GM18870 (cell line): ENCODE data around the gene FNDC3A.
A peak's percentile ranks its signal among the peaks of the same experiment; 100 is the strongest.
"Not testable (repeated sequence)": the region's sequence is repeated elsewhere in the genome, so short reads cannot be mapped to it uniquely, and the experiment has no call there.

Source experiments
- ATAC-seq: cut with Tn5 transposase; IDR thresholded peaks from one replicate; pipeline ENCODE4 v1.9.1; 2021; ENCODE audit warnings: moderate library complexity; ENCODE audit not compliant: unreplicated experiment

FNDC3A gene

DNA sequence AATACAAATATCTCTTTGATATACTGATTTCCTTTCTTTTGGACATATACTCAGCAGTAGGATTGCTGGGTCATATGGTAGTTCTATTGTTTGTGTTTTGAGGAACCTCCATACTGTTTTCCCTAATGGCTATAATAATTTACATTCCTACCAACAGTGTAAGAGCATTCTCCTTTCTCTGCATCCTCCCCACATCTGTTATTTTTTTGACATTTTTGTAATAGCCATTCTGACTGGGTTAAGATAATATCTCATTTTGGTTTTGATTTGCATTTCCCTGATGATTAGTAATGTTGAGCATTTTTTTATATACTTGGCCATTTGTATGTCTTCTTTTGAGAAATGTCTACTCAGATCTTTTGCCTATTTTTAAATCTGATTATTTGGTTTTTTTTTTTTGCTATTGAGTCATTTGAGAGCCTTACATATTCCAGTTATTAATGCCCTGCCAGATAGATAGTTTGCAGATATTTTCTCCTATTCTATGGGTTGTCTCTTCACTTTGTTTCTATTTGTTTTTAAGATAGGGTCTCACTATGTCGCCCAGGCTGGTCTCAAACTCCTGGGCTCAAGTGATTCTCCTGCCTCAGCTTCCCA, 95.7 kb downstream of the FNDC3A start:
- no peak for ATAC-seq

GRCh38 chr13:49082653-49083536, 107.2 kb downstream of the FNDC3A start:
- peak; percentile 78 for ATAC-seq

- ATAC-seq: no peak
Observed at GRCh38 chr13:49084961-49085360, 109.2 kb downstream of the FNDC3A start.

- ATAC-seq: no peak
Observed at GRCh38 chr13:49086722-49087121, 111.0 kb downstream of the FNDC3A start.

- no peak for ATAC-seq
Observed at GRCh38 chr13:49093376-49093775, 117.7 kb downstream of the FNDC3A start.

DNA sequence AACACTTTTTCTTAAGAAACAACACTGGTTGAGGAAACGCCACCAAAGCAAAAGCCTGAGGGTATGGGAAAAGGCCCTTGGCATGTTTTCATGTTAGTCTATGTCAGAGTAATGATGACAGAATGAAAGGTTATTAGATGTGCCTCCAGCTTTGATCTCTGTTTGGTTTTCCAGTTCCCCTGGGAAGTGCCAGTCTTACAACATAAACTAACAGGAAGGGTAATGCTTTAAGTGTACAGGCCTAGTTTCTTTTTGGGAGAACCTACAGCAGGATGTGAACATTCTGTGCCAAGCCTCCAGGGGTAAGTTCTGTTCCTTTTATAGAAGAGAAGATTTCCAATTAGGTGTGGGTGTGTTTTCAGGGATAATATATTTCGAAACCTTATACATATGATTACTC, 121.7 kb downstream of the FNDC3A start:
- no peak for ATAC-seq

- no peak for ATAC-seq
Observed at GRCh38 chr13:49098198-49098597, 122.5 kb downstream of the FNDC3A start.

DNA sequence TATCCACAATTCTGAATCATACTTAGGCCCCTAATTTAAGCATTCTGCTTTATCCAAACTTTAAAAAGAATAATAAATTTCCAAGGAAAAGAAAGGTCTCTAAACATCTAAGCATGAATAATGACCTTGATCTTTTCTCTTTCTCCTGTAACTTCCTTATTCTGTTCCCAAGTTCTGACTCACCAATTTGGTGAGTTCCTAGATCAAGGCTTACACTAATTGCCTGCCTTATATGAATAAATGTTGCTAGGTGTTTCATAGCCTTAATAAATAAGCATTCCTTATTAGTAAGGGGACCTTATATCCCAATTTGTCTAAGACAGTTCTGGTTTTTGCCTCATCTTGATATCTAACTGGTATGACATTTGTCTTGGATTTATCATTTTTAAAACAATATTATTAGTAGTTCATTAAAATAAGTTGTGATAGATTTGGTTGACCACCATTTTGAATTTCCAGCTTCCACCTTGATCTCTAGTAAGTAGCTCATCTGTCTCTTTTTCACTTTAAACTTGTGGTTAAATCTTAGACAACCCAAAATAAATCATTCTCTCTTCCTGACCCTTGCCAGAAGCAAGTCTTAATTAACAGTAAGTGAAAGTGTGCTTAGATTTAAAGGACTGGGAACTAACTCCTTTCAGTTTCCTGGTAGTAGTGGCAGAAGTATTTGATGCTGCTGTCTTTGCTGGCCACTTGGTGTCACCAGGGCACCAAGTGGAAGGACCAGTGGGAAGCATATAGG, 123.2 kb downstream of the FNDC3A start:
- ATAC-seq: peak; percentile 42

DNA sequence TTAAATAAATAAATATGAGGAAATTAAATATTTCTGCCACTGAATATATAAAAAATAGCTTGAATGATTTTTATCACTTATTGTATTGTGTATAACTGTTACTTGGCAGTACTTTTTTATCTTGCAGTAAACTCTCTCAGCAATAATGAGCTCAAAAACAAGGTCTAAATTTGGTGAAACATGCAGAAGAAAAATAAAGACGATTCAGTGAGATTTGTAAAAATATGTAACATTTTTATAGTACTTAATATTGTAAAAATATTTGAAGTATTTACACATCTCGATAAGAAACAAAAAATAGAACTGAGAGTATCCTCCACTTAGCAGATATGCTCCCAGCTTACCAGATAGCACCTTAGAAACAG, 123.8 kb downstream of the FNDC3A start:
- ATAC-seq: no peak

DNA sequence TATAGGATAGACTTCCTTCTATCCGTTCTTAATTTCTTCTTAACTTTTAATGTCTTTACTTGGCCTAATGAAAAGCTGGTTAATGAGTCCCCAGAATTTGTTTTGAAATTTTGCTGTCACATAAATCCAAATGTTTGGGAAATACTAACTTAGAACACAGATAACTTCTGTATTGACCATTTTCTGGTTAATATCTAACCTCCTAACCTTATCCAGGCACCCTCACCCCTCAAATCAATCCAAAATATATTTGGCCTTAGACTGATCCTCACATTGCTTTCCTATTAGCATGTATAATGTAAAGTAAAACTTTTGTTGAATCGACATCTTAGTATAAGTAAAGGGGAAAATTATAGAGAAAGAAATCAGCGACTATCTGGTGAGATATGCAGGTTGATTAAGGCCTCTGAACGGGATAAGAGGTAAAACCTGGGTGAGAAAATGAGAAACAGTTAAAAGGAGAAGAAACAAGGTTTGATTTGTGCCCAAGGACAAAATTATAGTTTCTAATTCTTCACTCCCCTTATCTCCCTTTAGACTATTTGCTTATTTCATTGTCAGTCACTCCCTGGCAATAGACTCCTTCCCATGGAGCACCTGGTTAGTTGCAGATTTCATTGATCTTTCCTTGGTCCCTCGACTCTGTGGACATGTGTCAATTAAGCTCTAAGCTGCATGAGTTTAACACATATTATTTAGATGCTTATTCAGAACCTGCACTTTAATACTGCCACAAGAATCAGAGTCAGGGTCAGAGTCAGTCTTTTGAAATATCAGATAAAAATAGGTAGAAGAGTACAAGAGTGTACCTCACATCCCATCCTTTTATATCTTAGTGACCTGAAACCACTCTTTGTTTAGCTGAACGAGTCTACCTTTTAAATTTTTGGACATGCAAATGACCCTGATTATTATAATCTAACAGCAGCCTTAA, 125.2 kb downstream of the FNDC3A start:
- no peak for ATAC-seq

DNA sequence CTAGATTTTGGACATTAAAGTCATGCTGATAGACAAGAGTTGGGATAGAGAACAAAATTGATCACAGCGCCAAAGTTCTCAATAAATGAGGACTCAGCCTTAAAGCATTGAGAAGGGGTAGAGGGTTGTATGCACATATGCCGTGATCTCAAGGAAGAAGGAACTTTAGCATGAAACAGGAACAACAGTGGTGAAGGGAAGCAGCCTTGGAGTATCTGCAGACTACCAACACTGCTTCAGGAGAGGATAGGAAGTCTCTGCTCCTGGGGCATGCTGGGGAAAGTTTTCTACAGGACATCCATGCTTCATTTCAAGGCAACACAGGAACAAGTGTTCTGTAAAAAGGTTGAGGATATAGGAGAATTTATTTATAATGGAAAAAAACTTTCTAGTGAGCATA, 132.5 kb downstream of the FNDC3A start:
- no peak for ATAC-seq

DNA sequence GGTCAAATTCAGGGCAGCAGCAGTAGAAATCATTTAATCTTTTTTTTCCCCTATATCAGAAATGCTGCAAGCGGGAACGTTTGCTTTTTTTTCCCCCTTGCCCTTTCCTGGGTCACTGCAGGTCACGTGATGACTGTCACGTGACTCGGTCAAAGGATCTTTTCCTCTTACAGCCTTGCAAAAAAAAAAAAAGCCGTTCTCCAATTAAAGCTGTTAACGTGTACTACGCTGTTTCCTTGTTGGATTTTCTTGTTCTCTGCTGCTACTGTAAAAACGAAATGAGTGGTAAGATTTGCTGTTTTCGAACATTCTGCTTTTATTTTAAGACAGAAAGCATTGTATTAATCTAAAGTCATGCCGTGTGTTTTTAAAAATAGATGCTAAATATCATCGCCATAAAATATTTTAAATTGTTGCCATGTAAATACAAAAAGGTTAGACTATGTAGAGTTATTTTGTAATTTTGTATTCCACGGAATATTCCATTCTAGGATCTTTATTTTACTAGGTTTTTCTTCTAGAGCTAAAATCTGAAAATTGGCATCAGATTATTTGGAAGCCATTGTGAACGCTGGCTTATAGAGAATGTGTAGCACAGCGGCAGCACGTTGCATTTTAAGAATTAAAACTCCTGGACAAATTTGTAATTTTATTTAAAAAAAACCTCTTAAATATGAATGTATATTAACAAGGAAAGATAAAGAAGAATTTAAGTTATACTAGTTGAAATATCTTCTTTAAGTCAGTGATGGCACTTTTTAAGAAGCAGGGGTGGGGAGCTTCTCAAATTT, 134.6 kb downstream of the FNDC3A start:
- peak; percentile 48 for ATAC-seq

- no peak for ATAC-seq
Observed at GRCh38 chr13:49110913-49111170, 135.1 kb downstream of the FNDC3A start.

GRCh38 chr13:49112782-49113525, 137.2 kb downstream of the FNDC3A start:
- no peak for ATAC-seq

GRCh38 chr13:49113526-49114286, 138.0 kb downstream of the FNDC3A start:
- no peak for ATAC-seq

DNA sequence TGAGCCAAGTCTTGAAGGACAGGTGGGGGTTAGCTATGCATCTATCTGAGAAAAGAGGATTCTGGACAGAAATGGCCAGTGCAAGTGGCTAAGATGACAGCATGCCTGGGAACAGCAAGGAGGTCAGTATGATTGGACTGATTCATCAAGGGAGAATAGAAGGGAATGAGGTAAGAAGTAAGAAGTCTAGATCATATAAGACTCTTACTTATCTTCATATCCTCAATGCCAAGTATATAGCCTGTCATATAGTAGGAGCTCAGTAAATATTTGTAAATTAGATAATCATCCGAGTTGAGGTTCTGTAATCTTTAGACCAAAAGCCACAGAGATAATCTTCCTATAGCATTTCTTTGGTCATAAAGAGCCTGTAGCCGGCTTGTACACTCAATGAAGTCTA, 141.2 kb downstream of the FNDC3A start:
- ATAC-seq: no peak

GRCh38 chr13:49118455-49118854, 142.7 kb downstream of the FNDC3A start:
- ATAC-seq: not testable (repeated sequence)

GRCh38 chr13:49124693-49125304, 149.1 kb downstream of the FNDC3A start:
- no peak for ATAC-seq
